GM18858 (cell line): ENCODE data around the gene OAS3.

ENCODE experiments used
- ATAC-seq: cut with Tn5 transposase; IDR thresholded peaks from one replicate; pipeline ENCODE4 v1.9.1; 2021; ENCODE audit not compliant: unreplicated experiment

The OAS3 gene

DNA sequence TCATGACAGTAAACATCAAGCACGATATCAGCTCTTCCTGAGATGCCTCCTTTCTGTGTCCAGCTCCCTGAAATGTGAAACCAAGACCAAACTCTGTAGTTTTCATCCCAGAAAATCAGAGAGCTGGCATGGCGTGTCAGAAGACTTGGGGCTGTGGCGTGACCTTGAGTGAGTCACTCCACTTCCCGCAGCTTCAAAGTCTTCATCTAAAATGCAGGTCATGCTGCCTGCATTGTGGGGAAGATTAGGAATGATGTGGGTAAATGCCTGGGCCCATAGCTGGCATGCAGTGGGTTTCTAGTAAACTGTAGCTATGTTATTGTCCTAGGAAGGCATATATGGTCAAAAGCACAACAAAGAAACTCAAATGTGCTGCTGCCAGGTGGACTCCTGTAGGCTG is 68.9 kb downstream of the OAS3 start:
- ATAC-seq = no peak

DNA sequence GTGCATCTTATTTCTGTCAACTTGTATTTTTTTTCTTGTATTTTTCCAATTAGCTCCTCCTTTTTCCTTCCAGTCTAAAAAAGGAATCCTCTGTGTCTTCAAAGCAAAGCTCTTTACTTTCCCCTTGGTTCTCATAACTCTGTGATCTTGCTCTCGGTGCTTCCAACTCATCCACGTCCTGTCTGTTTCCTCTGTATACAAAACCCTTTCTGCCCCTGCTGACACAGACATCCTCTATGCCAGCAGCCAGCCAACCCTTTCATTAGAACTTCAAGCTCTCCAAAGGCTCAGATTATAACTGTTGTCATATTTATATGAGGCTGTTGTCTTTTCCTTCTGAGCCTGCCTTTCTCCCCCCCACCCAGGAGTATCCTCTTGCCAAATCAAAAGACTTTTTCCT is 72.4 kb downstream of the OAS3 start:
- ATAC-seq = no peak

DNA sequence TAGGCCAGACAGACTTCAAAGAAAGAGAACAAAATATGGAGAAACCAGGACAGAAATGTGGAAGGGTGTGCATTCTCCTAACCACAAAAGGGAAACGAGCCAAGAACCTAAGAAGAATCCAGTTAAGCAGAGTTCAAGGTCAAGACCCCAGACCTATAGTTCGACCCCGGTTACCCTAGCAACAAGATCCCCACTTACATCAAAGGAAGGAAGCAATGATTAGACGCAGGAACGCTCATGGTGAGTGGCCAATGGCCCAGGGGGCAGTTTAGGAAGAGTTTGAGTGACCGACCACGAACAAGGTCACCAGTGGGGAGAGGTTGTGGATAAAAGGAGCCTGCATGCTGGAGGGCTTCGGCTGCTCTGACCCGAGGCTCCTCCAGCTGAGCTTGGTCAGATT is 76.3 kb downstream of the OAS3 start:
- ATAC-seq = no peak

DNA sequence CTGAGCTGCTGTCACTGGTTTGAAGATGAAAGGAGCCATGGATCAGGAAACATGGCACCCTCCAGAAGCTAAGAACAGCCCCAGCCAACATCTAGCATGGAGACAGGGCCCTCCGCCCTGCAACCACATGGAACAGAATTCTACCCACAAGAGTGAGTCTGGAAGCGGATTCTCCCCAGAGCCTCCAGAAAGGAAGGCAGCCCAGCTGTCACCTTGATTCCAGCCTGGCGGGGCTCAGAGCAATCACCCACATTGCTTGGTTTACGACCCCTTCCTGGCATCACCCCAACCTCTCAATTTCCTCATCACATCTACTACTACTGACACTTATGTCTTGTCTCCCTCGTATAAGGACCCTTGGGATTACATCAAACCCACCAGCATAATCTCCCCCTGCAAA is 78.5 kb downstream of the OAS3 start:
- no peak for ATAC-seq

DNA sequence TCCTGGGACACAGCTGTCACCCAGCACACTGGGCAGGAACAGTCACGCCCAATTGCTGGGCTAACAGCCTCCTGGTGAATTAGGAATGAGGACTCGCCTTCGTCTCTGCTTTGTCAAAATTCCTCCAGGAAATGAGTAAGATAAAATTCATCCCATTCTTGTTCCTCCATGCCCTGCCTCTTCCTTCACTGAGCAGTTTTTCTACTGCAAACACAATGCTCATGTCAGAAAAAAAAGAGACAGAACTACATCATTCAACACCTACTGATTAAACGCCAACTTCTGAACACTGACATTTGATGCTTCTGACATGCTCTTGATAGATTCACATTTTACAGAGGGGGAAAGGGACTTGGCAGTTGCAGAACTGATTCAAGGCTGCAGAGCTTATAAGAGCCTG is 80.8 kb downstream of the OAS3 start:
- ATAC-seq = no peak

DNA sequence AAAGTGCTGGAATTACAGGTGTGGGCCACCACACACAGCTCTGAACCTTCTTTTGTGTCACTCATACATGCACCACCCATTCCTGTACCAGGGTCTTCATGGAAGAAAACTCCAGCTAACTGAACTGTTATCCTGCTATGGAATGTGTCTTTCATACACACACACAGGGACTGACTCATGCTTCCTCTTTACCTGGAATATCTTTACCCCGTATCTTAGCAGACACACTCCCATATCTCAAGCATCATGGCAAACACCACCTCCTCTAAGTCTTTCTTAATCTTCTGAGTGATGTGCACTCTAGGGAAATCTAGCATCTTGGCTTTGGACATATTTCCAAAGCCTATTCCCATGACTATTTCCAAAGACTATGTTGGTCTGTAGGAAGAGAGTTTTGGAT is 83.2 kb downstream of the OAS3 start:
- ATAC-seq = no peak
